ENCODE data around the gene ALOX5AP.

DNA sequence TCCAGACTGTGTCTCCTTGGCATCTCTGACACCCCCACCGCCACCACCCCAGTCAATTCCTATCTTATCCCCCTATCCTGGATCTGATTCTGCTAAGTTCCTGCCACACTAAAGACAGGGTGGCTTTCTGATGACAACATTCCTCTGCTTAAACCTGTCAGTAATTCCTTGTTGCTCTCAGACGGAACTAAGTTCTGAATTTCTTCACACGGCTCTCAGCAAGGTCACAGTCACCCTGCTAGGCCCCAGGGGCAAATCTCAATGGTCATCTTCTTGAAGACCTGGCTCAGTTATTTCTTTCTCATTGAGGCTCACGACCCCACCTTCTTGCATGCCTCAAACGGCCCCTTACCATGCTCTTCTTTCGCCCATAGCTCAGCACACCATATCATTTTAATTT is 7.6 kb downstream of the ALOX5AP start:
- TF ChIP-seq, protein P1, sequence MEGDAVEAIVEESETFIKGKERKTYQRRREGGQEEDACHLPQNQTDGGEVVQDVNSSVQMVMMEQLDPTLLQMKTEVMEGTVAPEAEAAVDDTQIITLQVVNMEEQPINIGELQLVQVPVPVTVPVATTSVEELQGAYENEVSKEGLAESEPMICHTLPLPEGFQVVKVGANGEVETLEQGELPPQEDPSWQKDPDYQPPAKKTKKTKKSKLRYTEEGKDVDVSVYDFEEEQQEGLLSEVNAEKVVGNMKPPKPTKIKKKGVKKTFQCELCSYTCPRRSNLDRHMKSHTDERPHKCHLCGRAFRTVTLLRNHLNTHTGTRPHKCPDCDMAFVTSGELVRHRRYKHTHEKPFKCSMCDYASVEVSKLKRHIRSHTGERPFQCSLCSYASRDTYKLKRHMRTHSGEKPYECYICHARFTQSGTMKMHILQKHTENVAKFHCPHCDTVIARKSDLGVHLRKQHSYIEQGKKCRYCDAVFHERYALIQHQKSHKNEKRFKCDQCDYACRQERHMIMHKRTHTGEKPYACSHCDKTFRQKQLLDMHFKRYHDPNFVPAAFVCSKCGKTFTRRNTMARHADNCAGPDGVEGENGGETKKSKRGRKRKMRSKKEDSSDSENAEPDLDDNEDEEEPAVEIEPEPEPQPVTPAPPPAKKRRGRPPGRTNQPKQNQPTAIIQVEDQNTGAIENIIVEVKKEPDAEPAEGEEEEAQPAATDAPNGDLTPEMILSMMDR (IDR thresholded peaks at IDR 0.05) = no peak
- TF ChIP-seq POLR2A (IDR thresholded peaks at IDR 0.05; ENCODE audit: low read depth) = no peak
- TF ChIP-seq POLR2AphosphoS5 (IDR thresholded peaks at IDR 0.05) = no peak
- no peak for TF ChIP-seq EP300 (IDR thresholded peaks at IDR 0.05)
